Measurements from ENCODE around the gene CLEC14A. TPM values are rescaled to one million over a fixed set of nuclear protein-coding genes. Genes with fewer than 3 reads are reported as not detected.

The CLEC14A gene
- total and polyA plus RNA-seq, 5 donors from 2014 or later = not detected

- no peak for ATAC-seq (ENCODE audit: low read depth in 2 of 2)
These were observed 38.3 kb downstream of the CLEC14A start for GRCh38 chr14:38217553-38217952.

GRCh38 chr14:38213001-38213400 lies 42.9 kb downstream of the CLEC14A start:
- H3K4me1 ChIP-seq (ENCODE audit: control insufficient read depth, insufficient read depth, low read length, poor library complexity, severe bottlenecking) = peaks cover 5% of the 10 kb centered on the region
- peaks cover 0 to 31% (median 1%) of the 10 kb centered on the region in 4 donors for H3K4me1 Mint-ChIP-seq
- no peaks in the 10 kb centered on the region for H3K36me3 ChIP-seq (ENCODE audit: control insufficient read depth, insufficient read depth, low read length)
- ATAC-seq (ENCODE audit: low read depth in 2 of 2) = no peak
- H3K36me3 Mint-ChIP-seq = no peaks in the 10 kb centered on the region
- peaks cover 0 to 4% (median 0%) of the 10 kb centered on the region in 7 donors for H3K9me3 Mint-ChIP-seq
- no peak overlapping the region for H3K27ac ChIP-seq (ENCODE audit: insufficient read depth, low read length, poor library complexity, severe bottlenecking)
- peaks cover 13% of the 10 kb centered on the region for H3K27me3 ChIP-seq (ENCODE audit: control insufficient read depth, insufficient read depth, low read length)
- no peak overlapping the region for H3K4me3 Mint-ChIP-seq
- no peaks in the 10 kb centered on the region for H3K9me3 ChIP-seq (ENCODE audit: control insufficient read depth in 2 of 2, low read length in 2 of 2)
- no peak overlapping the region for H3K4me3 ChIP-seq (ENCODE audit: low read depth, low read length)
- DNase-seq = no peak
- peaks cover 58% of the 10 kb centered on the region for H3K27me3 Mint-ChIP-seq
- no peak overlapping the region for H3K27ac Mint-ChIP-seq

More at GRCh38 chr14:38217553-38217952, 38.3 kb downstream of the CLEC14A start:
- no peaks in the 10 kb centered on the region for H3K4me1 Mint-ChIP-seq
- H3K27ac ChIP-seq (ENCODE audit: insufficient read depth, low read length, poor library complexity, severe bottlenecking) = no peak overlapping the region
- H3K36me3 ChIP-seq (ENCODE audit: control insufficient read depth, insufficient read depth, low read length) = no peaks in the 10 kb centered on the region
- no peaks in the 10 kb centered on the region for H3K27me3 ChIP-seq (ENCODE audit: control insufficient read depth, insufficient read depth, low read length)
- H3K27ac Mint-ChIP-seq = no peak overlapping the region
- H3K4me3 ChIP-seq (ENCODE audit: low read depth, low read length) = no peak overlapping the region
- no peak for DNase-seq
- no peak overlapping the region for H3K4me3 Mint-ChIP-seq
- H3K9me3 ChIP-seq (ENCODE audit: control insufficient read depth in 2 of 2, low read length in 2 of 2) = no peaks in the 10 kb centered on the region
- H3K36me3 Mint-ChIP-seq = no peaks in the 10 kb centered on the region
- H3K9me3 Mint-ChIP-seq = no peaks in the 10 kb centered on the region
- H3K4me1 ChIP-seq (ENCODE audit: control insufficient read depth, insufficient read depth, low read length, poor library complexity, severe bottlenecking) = no peaks in the 10 kb centered on the region
- peaks cover 28% of the 10 kb centered on the region for H3K27me3 Mint-ChIP-seq

- Histone ChIP-seq H3K4me3 (ENCODE audit: low read depth, low read length) (no peak overlapping the region), H3K27ac (ENCODE audit: insufficient read depth, low read length, poor library complexity, severe bottlenecking) (no peak overlapping the region), H3K27me3 (ENCODE audit: control insufficient read depth, insufficient read depth, low read length) (peaks cover 19% of the 10 kb centered on the region), H3K4me1 (ENCODE audit: control insufficient read depth, insufficient read depth, low read length, poor library complexity, severe bottlenecking) (peaks cover 5% of the 10 kb centered on the region), H3K9me3 (ENCODE audit: control insufficient read depth in 2 of 2, low read length in 2 of 2) (no peaks in the 10 kb centered on the region), H3K36me3 (ENCODE audit: control insufficient read depth, insufficient read depth, low read length) (no peaks in the 10 kb centered on the region)
- ATAC-seq (ENCODE audit: low read depth in 2 of 2) (no peak), DNase-seq (no peak)
- Mint-ChIP-seq H3K4me3 (peak overlapping the region in 1 of 4 donors; percentile 0), H3K36me3 (no peaks in the 10 kb centered on the region), H3K27ac (no peak overlapping the region), H3K9me3 (peaks cover 0 to 4% (median 0%) of the 10 kb centered on the region in 7 donors), H3K4me1 (peaks cover 0 to 37% (median 1%) of the 10 kb centered on the region in 4 donors), H3K27me3 (peaks cover 61% of the 10 kb centered on the region)
These were observed 43.8 kb downstream of the CLEC14A start for GRCh38 chr14:38212111-38212510.

- Histone ChIP-seq H3K27me3 (ENCODE audit: control insufficient read depth, insufficient read depth, low read length) (peaks cover 20% of the 10 kb centered on the region), H3K36me3 (ENCODE audit: control insufficient read depth, insufficient read depth, low read length) (no peaks in the 10 kb centered on the region), H3K4me3 (ENCODE audit: low read depth, low read length) (no peak overlapping the region), H3K4me1 (ENCODE audit: control insufficient read depth, insufficient read depth, low read length, poor library complexity, severe bottlenecking) (peaks cover 5% of the 10 kb centered on the region), H3K9me3 (ENCODE audit: control insufficient read depth in 2 of 2, low read length in 2 of 2) (no peaks in the 10 kb centered on the region), H3K27ac (ENCODE audit: insufficient read depth, low read length, poor library complexity, severe bottlenecking) (no peak overlapping the region)
- DNase-seq (no peak), ATAC-seq (ENCODE audit: low read depth in 2 of 2) (no peak)
- Mint-ChIP-seq H3K9me3 (peaks cover 0 to 4% (median 0%) of the 10 kb centered on the region in 7 donors), H3K27ac (no peak overlapping the region), H3K27me3 (peaks cover 65% of the 10 kb centered on the region), H3K4me1 (peaks cover 0 to 38% (median 1%) of the 10 kb centered on the region in 4 donors), H3K4me3 (peak overlapping the region in 1 of 4 donors; percentile 7), H3K36me3 (no peaks in the 10 kb centered on the region)
These were observed 44.6 kb downstream of the CLEC14A start for GRCh38 chr14:38211255-38211735.

- H3K27ac Mint-ChIP-seq = no peak overlapping the region
- Histone ChIP-seq H3K4me3 (ENCODE audit: low read depth, low read length) (no peak overlapping the region), H3K4me1 (ENCODE audit: control insufficient read depth, insufficient read depth, low read length, poor library complexity, severe bottlenecking) (peaks cover 5% of the 10 kb centered on the region), H3K27ac (ENCODE audit: insufficient read depth, low read length, poor library complexity, severe bottlenecking) (no peak overlapping the region), H3K27me3 (ENCODE audit: control insufficient read depth, insufficient read depth, low read length) (peaks cover 24% of the 10 kb centered on the region), H3K36me3 (ENCODE audit: control insufficient read depth, insufficient read depth, low read length) (no peaks in the 10 kb centered on the region), H3K9me3 (ENCODE audit: control insufficient read depth in 2 of 2, low read length in 2 of 2) (no peaks in the 10 kb centered on the region)
- H3K27me3 Mint-ChIP-seq = peaks cover 70% of the 10 kb centered on the region
- no peak for DNase-seq
- ATAC-seq (ENCODE audit: low read depth in 2 of 2) = no peak
- H3K4me3 Mint-ChIP-seq = peak overlapping the region in 2 of 4 donors; percentile 21 to 72
- peaks cover 0 to 38% (median 1%) of the 10 kb centered on the region in 4 donors for H3K4me1 Mint-ChIP-seq
- H3K36me3 Mint-ChIP-seq = no peaks in the 10 kb centered on the region
- peaks cover 0 to 4% (median 0%) of the 10 kb centered on the region in 7 donors for H3K9me3 Mint-ChIP-seq
These were observed 45.2 kb downstream of the CLEC14A start for GRCh38 chr14:38210587-38211216.

- no peak overlapping the region for H3K27ac ChIP-seq (ENCODE audit: insufficient read depth, low read length, poor library complexity, severe bottlenecking)
- peaks cover 0 to 4% (median 0%) of the 10 kb centered on the region in 7 donors for H3K9me3 Mint-ChIP-seq
- DNase-seq (no peak), ATAC-seq (ENCODE audit: low read depth in 2 of 2) (no peak)
- H3K27me3 Mint-ChIP-seq = peaks cover 71% of the 10 kb centered on the region
- H3K4me1 Mint-ChIP-seq = peaks cover 0 to 38% (median 1%) of the 10 kb centered on the region in 4 donors
- H3K36me3 Mint-ChIP-seq = no peaks in the 10 kb centered on the region
- no peak overlapping the region for H3K4me3 ChIP-seq (ENCODE audit: low read depth, low read length)
- peaks cover 5% of the 10 kb centered on the region for H3K4me1 ChIP-seq (ENCODE audit: control insufficient read depth, insufficient read depth, low read length, poor library complexity, severe bottlenecking)
- no peaks in the 10 kb centered on the region for H3K36me3 ChIP-seq (ENCODE audit: control insufficient read depth, insufficient read depth, low read length)
- H3K27me3 ChIP-seq (ENCODE audit: control insufficient read depth, insufficient read depth, low read length) = peaks cover 24% of the 10 kb centered on the region
- no peaks in the 10 kb centered on the region for H3K9me3 ChIP-seq (ENCODE audit: control insufficient read depth in 2 of 2, low read length in 2 of 2)
- H3K4me3 Mint-ChIP-seq = peak overlapping the region in 3 of 4 donors; percentile 4 to 73 (median 48)
- no peak overlapping the region for H3K27ac Mint-ChIP-seq
These were observed 46.0 kb downstream of the CLEC14A start for GRCh38 chr14:38209572-38210557.

GRCh38 chr14:38208618-38209562 lies 47.0 kb downstream of the CLEC14A start:
- H3K27me3 ChIP-seq (ENCODE audit: control insufficient read depth, insufficient read depth, low read length) = peaks cover 24% of the 10 kb centered on the region
- Mint-ChIP-seq H3K27ac (no peak overlapping the region), H3K36me3 (no peaks in the 10 kb centered on the region), H3K9me3 (peaks cover 0 to 4% (median 0%) of the 10 kb centered on the region in 7 donors), H3K4me1 (peaks cover 0 to 38% (median 1%) of the 10 kb centered on the region in 4 donors), H3K4me3 (peak overlapping the region in 3 of 4 donors; percentile 8 to 79 (median 79)), H3K27me3 (peaks cover 73% of the 10 kb centered on the region)
- no peaks in the 10 kb centered on the region for H3K9me3 ChIP-seq (ENCODE audit: control insufficient read depth in 2 of 2, low read length in 2 of 2)
- DNase-seq (peak in 1 of 3 donors; percentile 4), ATAC-seq (ENCODE audit: low read depth in 2 of 2) (no peak)
- H3K27ac ChIP-seq (ENCODE audit: insufficient read depth, low read length, poor library complexity, severe bottlenecking) = no peak overlapping the region
- H3K36me3 ChIP-seq (ENCODE audit: control insufficient read depth, insufficient read depth, low read length) = no peaks in the 10 kb centered on the region
- H3K4me1 ChIP-seq (ENCODE audit: control insufficient read depth, insufficient read depth, low read length, poor library complexity, severe bottlenecking) = peaks cover 5% of the 10 kb centered on the region
- no peak overlapping the region for H3K4me3 ChIP-seq (ENCODE audit: low read depth, low read length)

Data from CD4-positive, CD25-positive, alpha-beta regulatory T cell (primary cell).